HG03108 (cell line): ENCODE data around the gene STIM1.
"Not testable (repeated sequence)": the region's sequence is repeated elsewhere in the genome, so short reads cannot be mapped to it uniquely, and the experiment has no call there.

ENCODE experiments used
- ATAC-seq: cut with Tn5 transposase; IDR thresholded peaks from one replicate; pipeline ENCODE4 v1.9.1; 2021; ENCODE audit warnings: moderate library complexity; ENCODE audit not compliant: unreplicated experiment

STIM1 gene

DNA sequence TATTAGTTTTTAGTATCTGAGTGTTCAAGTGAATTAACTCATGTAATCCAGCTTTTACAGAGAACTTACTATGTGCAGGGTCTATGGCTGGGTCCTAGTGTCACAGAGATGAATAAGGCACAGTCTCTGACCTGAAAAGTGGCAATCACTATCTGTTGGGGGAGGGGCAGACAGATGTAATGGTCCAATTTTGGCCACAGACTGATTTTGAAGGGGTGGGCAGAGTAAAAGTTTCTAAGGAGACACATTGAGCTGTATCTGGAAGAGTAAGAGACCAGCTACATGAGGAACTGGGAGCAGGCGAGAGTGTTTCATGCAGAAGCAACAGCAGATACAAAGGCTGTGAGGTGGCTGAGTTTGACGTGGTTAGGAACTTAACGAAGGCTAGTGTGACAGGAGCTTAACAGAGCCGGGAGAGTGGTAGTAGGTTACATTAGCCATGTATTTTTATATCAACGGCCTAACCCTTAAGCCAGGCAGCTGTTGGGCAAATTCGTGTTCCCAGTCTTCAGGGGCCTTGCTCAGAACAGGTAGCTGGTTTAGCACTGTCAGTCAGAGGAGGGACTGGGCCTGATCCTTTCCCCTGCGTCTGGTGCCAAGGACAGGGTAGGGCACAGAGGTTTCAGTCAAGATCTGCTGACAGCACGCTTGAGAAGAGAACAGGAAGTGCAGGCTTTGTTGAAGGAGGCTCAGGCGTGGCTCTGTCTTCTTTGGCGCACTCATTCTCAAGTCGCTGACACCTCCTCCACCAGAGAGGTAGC, 1.4 kb upstream of the STIM1 start:
- ATAC-seq, result peak; percentile 37

DNA sequence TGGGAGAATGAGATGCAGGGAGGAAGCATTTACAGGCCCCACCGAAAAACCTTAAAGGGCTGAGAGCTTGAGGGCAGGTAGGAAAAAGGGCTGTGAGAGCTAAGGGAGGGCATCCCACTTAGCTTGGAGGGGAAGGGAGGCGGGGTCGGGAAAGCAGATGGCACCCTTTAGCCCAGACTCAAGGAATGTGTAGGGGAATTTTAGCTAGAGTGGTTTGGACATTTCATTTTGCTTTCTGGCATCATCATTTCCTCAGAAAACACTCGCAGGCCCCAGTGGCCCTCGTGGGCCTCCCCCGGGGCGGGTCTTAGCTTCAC, 846 bp upstream of the STIM1 start:
- ATAC-seq, result no peak

DNA sequence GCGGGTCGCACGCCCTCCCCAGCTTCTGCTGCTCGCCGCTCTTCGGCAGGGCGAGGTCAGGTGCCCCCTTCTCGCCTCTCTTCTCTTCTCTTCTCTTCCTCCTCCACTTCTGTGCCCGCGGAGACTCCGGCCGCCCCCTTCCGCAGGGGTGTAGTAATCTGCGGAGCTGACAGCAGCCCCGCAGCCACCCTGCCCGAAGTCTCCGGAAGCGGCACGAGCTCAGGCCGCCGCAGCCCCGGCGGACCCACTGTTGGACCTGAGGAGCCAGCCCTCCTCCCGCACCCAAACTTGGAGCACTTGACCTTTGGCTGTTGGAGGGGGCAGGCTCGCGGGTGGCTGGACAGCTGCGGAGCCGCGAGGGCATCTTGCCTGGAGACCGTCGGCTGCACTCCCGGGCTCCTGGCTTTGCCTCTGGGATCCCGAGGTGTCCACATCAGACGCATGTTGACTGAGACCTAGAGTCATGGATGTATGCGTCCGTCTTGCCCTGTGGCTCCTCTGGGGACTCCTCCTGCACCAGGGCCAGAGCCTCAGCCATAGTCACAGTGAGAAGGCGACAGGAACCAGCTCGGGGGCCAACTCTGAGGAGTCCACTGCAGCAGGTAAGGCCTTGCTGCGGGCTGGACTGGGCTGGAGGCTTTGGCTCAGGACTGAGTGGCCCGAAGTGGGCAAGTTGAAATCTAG, 486 bp downstream of the STIM1 start:
- peak; percentile 15 for ATAC-seq

- ATAC-seq, result no peak
These were observed 1.5 kb downstream of the STIM1 start for GRCh38 chr11:3856856-3857553.

DNA sequence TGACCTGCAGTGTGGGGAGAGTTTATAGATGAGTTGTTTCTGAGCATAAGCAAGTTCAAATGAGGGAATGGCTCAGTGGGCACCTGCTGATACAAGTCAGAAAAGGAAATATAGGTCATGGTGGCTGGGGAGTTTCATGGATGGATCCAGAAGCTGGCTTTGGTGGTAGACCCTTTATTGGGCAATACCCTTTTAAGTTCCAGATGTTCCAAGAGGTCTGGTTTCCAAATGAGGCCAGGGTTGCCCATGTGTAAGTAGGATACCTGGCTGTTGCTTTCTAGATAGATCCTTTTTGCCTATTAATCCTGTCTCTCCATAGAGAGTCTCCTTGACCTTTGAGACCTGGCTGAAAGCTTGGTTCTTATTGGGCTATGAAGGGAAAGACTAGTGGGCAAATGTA, 2.2 kb downstream of the STIM1 start:
- ATAC-seq, result no peak

DNA sequence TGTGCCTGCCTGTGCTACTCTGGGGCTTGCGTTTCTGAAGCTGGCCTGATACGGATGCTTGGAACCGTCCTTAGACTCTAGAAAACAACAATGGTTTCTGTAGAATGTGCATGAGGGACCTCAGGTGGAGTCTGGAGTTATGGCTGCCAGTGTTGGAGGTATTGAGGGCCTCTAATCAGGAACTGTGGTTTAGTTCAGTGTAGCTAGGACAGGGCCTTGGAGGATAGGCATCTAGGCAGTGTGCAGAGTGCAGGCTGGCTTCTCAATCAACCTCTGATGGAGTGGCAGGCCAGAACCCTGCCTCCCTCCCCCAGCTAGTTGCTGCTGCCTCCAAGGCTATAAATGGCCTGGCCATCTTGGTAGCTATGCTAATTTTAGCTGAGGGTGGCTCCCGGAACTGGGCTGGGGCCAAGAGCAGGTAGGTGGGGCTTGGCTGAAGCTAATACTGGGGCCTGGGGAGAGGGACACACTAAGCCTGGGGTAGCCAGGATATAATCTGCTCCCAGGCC, 4.0 kb downstream of the STIM1 start:
- peak; percentile 33 for ATAC-seq

GRCh38 chr11:3860375-3860774, 4.9 kb downstream of the STIM1 start:
- no peak for ATAC-seq

DNA sequence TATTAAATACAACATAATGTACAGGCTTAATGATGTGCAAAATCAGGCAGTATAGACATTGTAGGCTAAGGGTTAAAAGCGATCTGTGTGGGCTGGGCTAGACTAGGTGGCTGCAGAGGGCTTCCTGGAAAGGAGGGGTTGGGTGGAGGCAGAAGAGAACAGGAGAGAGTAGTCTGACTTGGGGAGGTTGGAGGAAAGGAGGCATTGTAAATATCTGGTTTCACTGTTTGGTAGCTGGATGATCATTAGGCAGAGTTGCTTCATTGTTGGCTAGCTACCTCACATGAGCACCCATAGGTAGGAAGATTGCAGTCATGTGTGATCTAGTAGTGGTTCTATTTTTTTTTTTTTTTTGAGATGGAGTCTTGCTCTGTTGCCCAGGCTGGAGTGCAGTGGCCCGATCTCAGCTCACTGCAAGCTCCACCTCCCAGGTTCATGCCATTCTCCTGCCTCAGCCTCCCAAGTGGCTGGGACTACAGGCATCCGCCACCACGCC, 5.5 kb downstream of the STIM1 start:
- ATAC-seq, result not testable (repeated sequence)

DNA sequence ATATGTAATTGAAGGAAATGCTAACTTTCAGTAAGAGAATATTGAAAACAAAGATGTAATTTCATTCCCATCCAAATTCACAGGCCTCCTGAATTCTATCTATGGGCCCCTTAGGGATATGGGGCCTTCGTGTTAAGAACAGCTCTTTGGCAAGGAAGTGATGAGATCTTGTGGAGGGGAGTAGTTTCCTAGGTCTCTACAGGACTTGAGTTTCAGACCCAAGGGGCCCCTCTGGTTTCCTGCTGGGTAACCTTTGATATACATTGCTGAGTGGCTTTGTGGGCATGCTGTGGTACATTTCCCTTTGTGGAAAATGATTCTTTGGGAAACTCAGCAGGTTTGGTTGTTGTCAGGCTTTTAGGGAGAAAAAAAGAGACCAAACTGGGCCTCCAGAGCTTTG, 6.2 kb downstream of the STIM1 start:
- no peak for ATAC-seq

- ATAC-seq, result no peak
These were observed 10.1 kb downstream of the STIM1 start for GRCh38 chr11:3865388-3866193.

GRCh38 chr11:3866206-3866605, 10.7 kb downstream of the STIM1 start:
- no peak for ATAC-seq

- no peak for ATAC-seq
These were observed 11.4 kb downstream of the STIM1 start for GRCh38 chr11:3866836-3867208.

DNA sequence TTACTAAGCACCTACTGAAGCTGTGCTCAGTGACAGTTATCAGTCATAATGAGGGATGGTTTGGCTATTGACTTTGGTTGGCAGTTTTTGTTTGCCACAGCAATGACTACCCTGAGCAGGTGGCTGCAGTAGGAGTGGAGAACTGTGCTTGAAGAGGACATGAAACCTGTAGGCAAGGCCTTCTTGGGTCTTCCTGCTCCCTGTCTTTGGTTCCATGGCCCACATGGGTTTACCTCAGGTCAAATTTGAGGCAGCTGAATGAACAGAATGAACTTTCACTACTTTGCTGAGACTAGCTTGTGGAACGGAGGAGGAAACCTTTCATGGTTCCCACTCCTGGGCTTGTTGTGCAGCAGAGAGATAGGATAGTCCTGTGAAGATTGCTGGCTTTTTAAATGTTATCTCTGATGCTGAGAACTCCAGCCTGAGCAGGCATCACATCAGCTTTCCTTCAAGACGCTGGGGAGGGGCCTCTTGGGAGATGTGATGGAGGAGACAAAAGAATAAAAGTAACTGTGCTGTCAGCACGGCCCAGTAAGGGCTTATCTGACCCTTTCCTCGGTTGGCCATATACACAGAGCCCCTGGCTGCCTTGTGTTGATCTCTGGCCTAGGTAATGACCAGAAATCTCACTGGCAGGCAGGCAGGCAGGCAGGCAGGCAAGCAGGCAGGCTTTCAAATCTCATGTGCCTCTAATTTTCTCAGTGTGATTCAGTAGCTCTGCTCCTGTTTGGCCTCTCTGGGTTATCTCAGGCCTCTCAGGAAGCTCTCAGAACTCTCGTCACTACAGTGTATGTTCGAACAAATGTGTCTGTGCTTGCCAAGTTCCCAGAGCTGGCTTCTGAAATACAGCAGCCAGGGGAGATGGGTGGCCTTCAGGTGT, 12.0 kb downstream of the STIM1 start:
- peak; percentile 57 for ATAC-seq

DNA sequence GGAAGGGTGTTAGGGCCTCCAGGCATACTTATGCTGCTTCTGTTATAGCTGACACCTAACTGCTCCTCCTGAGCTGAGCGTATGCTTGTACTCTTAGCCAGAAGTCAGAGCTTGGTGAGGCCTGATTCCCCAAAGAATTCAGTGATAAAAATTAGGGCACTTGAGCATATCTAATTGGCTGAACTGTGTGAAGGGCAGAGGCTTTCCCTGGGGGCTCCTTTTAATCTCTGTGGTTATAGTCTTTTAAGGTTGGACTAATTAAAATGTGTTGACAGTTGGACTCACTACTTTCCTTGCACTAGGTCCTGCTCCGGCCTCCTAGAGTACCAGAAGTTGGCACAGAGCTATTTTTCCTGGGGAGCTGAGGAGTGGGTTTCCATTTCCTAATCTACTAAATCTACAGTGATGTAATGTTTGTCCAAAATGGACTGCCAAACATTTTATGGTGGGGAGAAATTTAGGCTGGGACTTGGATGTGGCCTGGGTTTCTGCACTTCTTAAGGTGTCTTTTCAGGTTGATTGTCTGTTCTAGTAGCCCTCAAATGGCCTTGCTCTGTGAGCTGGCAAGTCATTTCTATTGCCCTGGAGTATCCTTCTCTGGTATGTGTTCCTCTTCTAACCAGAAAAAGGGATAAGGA, 18.4 kb downstream of the STIM1 start:
- ATAC-seq, result no peak

DNA sequence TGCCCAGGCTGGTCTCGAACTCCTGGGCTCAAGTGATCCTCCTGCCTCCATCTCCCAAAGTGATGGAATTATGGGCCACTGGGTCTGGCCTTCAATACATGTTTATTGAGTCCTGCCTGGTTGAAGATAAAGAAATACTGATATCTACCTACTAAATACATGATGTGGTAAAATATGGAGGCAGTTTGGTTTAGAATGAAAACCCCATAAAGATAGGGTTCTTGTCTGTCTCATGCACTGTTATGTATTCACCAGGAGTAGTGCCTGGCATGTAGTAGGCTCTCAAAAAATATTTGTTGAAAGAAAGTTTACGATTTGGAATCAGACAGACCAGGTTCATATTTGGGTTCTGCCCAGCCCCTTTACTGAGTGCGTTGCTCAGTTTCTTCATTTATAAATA, 21.1 kb downstream of the STIM1 start:
- no peak for ATAC-seq

GRCh38 chr11:3877364-3878257, 22.1 kb downstream of the STIM1 start:
- no peak for ATAC-seq

- ATAC-seq, result no peak
These were observed 22.8 kb downstream of the STIM1 start for GRCh38 chr11:3878258-3878584.

DNA sequence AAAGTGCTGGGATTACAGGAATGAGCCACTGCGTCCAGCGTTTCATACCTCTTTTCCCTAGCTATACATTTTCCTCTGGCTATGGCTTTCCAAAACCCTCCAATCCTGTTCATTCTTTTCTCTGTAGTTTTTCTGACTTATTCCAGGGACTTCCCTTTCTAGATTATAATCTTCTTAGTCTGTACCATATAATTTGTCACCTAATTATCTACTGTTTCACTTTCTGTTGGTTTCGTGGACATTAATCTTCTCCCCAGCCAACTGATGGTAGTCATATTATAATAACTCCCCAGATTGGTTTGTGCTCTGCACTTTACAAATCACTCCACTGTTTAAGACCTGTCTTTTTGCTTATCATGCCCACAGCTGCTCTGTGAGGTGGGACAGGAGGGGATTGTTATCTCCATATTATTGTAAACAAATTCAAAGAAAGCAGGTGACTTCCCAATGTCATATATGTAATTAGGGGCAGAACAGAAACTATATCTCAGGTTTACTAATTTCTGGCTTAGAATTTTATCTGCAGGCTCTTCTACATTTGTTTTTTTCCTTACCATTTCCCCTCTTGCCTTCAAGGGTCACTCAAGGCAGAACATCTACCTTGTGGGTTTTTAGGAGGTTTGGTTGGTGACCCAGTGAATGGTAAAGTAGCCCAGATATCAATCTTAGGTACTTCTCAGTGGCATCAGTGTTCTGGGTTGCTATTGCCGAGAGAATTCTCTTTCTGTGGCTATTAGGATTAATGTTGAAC, 23.9 kb downstream of the STIM1 start:
- ATAC-seq, result peak; percentile 28
